Psoas muscle (tissue), 8 donors: ENCODE data around the gene MRPL54. TPM values are rescaled to one million over a fixed set of nuclear protein-coding genes. Genes with fewer than 3 reads are reported as not detected.

Experiments used
- ATAC-seq, 4 donors: fragments of 200-7000 bp; cut with Tn5 transposase; one replicate each; pipeline ENCODE4 v1.9.1; 2020; ENCODE audit warnings: moderate library complexity in 3 of 4, mild to moderate bottlenecking in 2 of 4
- DNase-seq, 2 donors: peaks; one replicate each; pipeline ENCODE4 v3.0.0-alpha.2; 2020
- H3K27ac ChIP-seq: fragments of 200-600 bp; one replicate; pipeline ENCODE4 v1.8.0; 2022
- H3K27me3 ChIP-seq, 3 donors: fragments of 200-600 bp in 1 of 3; one replicate each; pipeline versions ENCODE4 v1.6.1 to v1.8.0; 2013 to 2022; ENCODE audit warnings: low read length in 2 of 3, mild to moderate bottlenecking in 2 of 3, moderate library complexity in 1 of 3; ENCODE audit not compliant: insufficient read depth in 3 of 3
- H3K36me3 ChIP-seq, 2 donors: fragments of 200-600 bp in 1 of 2; one replicate each; pipeline versions ENCODE4 v1.6.1 to v1.8.0; 2013 to 2022; ENCODE audit warnings: low read depth in 1 of 2, mild to moderate bottlenecking in 1 of 2, moderate library complexity in 1 of 2; ENCODE audit not compliant: insufficient read depth in 1 of 2
- H3K4me1 ChIP-seq: fragments of 200-600 bp; one replicate; pipeline ENCODE4 v1.8.0; 2022
- H3K4me3 ChIP-seq: fragments of 200-600 bp; one replicate; pipeline ENCODE4 v1.8.0; 2022; ENCODE audit warnings: mild to moderate bottlenecking
- H3K9me3 ChIP-seq: fragments of 200-600 bp; one replicate; pipeline ENCODE4 v1.8.0; 2022
- CTCF ChIP-seq: fragments of 200-600 bp; IDR thresholded peaks from one replicate; pipeline ENCODE4 v1.8.0; 2022; ENCODE audit warnings: antibody characterized with exemption
- WGBS, 3 donors: extraction: QIAGEN DNeasy Blood & Tissue Kit; methylation state at CpG; one replicate each; pipeline versions ENCODE4 v1.1.6 to v1.1.7; 2013; 5-methylcytosine and 5-hydroxymethylcytosine counted together
- intact Hi-C, 2 donors: fragments of 100-400 bp; cut with DNase I; formaldehyde crosslinking; loops; one replicate each; pipeline versions ENCODE4 v1.11.0 to v1.14.2; 2022
- polyA plus RNA-seq, 3 donors: library from polyadenylated mRNA; stranded (reverse); fragments of 200-250 nt; gene quantifications; one replicate each; pipeline ENCODE4 v1.2.3, GENCODE V29; 2013
- total RNA-seq, 4 donors: library from RNA; stranded (reverse); fragmentation: NEBNext Ultra II Directional in 2 of 4; extraction: Animal tissue kit (Norgen Biotek cat#: 25700) in 2 of 4; gene quantifications; one replicate each; pipeline versions ENCODE4 v1.2.1 to v1.2.4, GENCODE V29; 2021 to 2023
- donor health status: healthy with polysubstance abuse.
- donor health status: DM: no; HTN: no; CAD: no; lungs with moderate emphysema.
- donor health status: Bipolar disorder and iron deficiency.
- donor health status: healthy.
- donor health status: DM: yes; HTN: yes; CAD: no.
- donor health status: DM: no; HTN: no; CAD: no.
- donor health status: DM: no; HTN: no; CAD: no.
- donor health status: DM: yes; HTN: yes; CAD: no.

MRPL54 gene
- total and polyA plus RNA-seq, 7 donors, result 35.2 to 81.3 (median 51.6) TPM

GRCh38 chr19:3738477-3739220 is 23.8 kb upstream of the MRPL54 start:
- DNase-seq, result no peak
- H3K4me3 ChIP-seq, result no peak overlapping the region
- WGBS, 3 donors, result 74 to 81% (median 78%) methylated on average over 32 of the region's 32 CpGs
- H3K27me3 ChIP-seq, result peaks cover 0 to 8% (median 0%) of the 10 kb centered on the region in 3 donors
- no peak for ATAC-seq
- H3K4me1 ChIP-seq, result no peaks in the 10 kb centered on the region
- no peak overlapping the region for H3K27ac ChIP-seq
- TF ChIP-seq CTCF, result no peak
- no peaks in the 10 kb centered on the region for H3K9me3 ChIP-seq
- intact Hi-C loops, result no loop called here
- H3K36me3 ChIP-seq, result no peaks in the 10 kb centered on the region

- no peak for TF ChIP-seq CTCF
- H3K27ac ChIP-seq, result no peak overlapping the region
- H3K27me3 ChIP-seq, result no peaks in the 10 kb centered on the region
- ATAC-seq (no peak), DNase-seq (no peak)
- intact Hi-C loops, result no loop called here
- no peaks in the 10 kb centered on the region for H3K9me3 ChIP-seq
- H3K4me3 ChIP-seq, result no peak overlapping the region
- no peaks in the 10 kb centered on the region for H3K4me1 ChIP-seq
- H3K36me3 ChIP-seq, result no peaks in the 10 kb centered on the region
- WGBS, 3 donors, result 84 to 88% (median 85%) methylated on average over 24 of the region's 24 CpGs
These were observed 22.1 kb upstream of the MRPL54 start for GRCh38 chr19:3740431-3740830.

GRCh38 chr19:3743486-3743885 is 19.0 kb upstream of the MRPL54 start:
- H3K9me3 ChIP-seq, result no peaks in the 10 kb centered on the region
- DNase-seq, result no peak
- peaks cover 0 to 7% (median 0%) of the 10 kb centered on the region in 3 donors for H3K27me3 ChIP-seq
- H3K27ac ChIP-seq, result no peak overlapping the region
- ATAC-seq, result no peak
- H3K4me3 ChIP-seq, result no peak overlapping the region
- intact Hi-C loops, result no loop called here
- 91 to 95% (median 94%) methylated on average over 2 of the region's 2 CpGs for WGBS, 3 donors
- TF ChIP-seq CTCF, result no peak
- H3K36me3 ChIP-seq, result no peaks in the 10 kb centered on the region
- H3K4me1 ChIP-seq, result no peaks in the 10 kb centered on the region

GRCh38 chr19:3745363-3746045 is 17.0 kb upstream of the MRPL54 start:
- H3K4me3 ChIP-seq, result no peak overlapping the region
- ATAC-seq (no peak), DNase-seq (no peak)
- WGBS, 3 donors, result 56 to 66% (median 62%) methylated on average over 8 of the region's 8 CpGs
- H3K9me3 ChIP-seq, result no peaks in the 10 kb centered on the region
- H3K27me3 ChIP-seq, result peaks cover 0 to 7% (median 0%) of the 10 kb centered on the region in 3 donors
- TF ChIP-seq CTCF, result no peak
- H3K36me3 ChIP-seq, result peaks cover 3 to 15% of the 10 kb centered on the region in 2 donors
- no peaks in the 10 kb centered on the region for H3K4me1 ChIP-seq
- intact Hi-C loops, result no loop called here
- no peak overlapping the region for H3K27ac ChIP-seq
